ENCODE data around the gene DAO.

The DAO gene

GRCh38 chr12:108879615-108880254 lies at the start of gene DAO:
Gene DAO, plus strand, starts transcription at chr12:108880092. Its CDS starts 4,915 bp downstream, at chr12:108885007.
- TF ChIP-seq CTCF (IDR thresholded peaks at IDR 0.05), result no peak

- TF ChIP-seq CTCF (IDR thresholded peaks at IDR 0.05), result no peak
These were observed 48.4 kb upstream of the DAO start for GRCh38 chr12:108831309-108831991.

- TF ChIP-seq CTCF (IDR thresholded peaks at IDR 0.05), result no peak
These were observed 47.7 kb upstream of the DAO start for GRCh38 chr12:108832208-108832607.

- no peak for TF ChIP-seq CTCF (IDR thresholded peaks at IDR 0.05)
These were observed 47.0 kb upstream of the DAO start for GRCh38 chr12:108832730-108833354.

- no peak for TF ChIP-seq CTCF (IDR thresholded peaks at IDR 0.05)
These were observed 46.5 kb upstream of the DAO start for GRCh38 chr12:108833355-108833733.

- no peak for TF ChIP-seq CTCF (IDR thresholded peaks at IDR 0.05)
These were observed 46.0 kb upstream of the DAO start for GRCh38 chr12:108833757-108834472.

GRCh38 chr12:108835860-108836634 lies 43.8 kb upstream of the DAO start:
- no peak for TF ChIP-seq CTCF (IDR thresholded peaks at IDR 0.05)

All from LNCAP (cell line).